ENCODE data around the gene CDCA4.
"Not testable (repeated sequence)": the region's sequence is repeated elsewhere in the genome, so short reads cannot be mapped to it uniquely, and the experiment has no call there.

CDCA4 gene

DNA sequence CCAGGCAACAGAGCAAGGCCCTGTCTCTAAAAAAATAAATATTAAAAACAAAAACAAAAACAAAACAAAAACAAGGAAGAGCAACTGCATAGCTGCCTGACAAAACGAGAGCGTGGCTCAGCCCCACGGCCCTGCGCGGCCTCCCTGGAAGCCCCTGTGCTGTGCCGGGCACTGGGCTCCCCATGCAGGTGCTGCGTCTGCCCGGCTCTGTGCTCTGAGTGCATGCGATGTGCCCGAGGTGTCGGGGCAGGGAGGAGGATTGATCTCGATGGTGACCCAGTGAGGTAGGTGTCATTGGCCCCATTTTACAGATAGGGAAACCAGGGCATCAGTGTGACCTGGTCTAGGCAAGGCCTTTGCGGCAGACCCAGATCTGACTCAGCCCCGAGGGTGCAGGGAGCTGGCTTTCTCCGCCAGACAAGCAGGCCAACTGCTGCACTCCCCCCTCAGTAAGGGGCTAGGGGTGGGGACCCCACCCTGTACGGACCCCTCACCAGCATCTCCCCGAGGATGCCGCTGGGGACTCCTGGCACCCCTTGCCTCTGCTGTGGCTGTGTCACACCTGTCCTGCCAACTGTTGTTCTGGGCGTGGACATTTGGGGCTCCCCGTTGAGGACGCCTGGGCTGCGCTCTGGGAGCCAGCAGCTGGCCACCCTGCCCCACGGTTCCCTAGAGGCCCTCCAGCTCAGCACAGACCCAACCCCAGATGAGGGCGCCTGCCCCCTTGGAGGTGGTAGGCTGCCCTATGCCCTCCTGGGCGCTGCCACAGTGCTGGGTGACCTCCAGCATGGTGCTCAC, 29.1 kb upstream of the CDCA4 start:
- Mint-ChIP-seq H3K36me3 (peaks cover 5% of the 10 kb centered on the region), H3K27me3 (no peaks in the 10 kb centered on the region), H3K4me3 (no peak overlapping the region)

GRCh38 chr14:105047283-105048016, 26.6 kb upstream of the CDCA4 start:
- Mint-ChIP-seq H3K9me3 (ENCODE audit: low read depth) (no peaks in the 10 kb centered on the region), H3K4me1 (ENCODE audit: low read depth) (peaks cover 11% of the 10 kb centered on the region), H3K4me3 (no peak overlapping the region), H3K27me3 (no peaks in the 10 kb centered on the region), H3K36me3 (no peaks in the 10 kb centered on the region), H3K27ac (no peak overlapping the region)

More for the DNA sequence above, 29.1 kb upstream of the CDCA4 start:
- peaks cover 13% of the 10 kb centered on the region for H3K4me1 Mint-ChIP-seq (ENCODE audit: low read depth)
- H3K9me3 Mint-ChIP-seq (ENCODE audit: low read depth), result no peaks in the 10 kb centered on the region
- H3K27ac Mint-ChIP-seq, result no peak overlapping the region

- peaks cover 11% of the 10 kb centered on the region for H3K4me1 Mint-ChIP-seq (ENCODE audit: low read depth)
- H3K4me3 Mint-ChIP-seq, result no peak overlapping the region
- no peaks in the 10 kb centered on the region for H3K27me3 Mint-ChIP-seq
- H3K27ac Mint-ChIP-seq, result no peak overlapping the region
- H3K9me3 Mint-ChIP-seq (ENCODE audit: low read depth), result no peaks in the 10 kb centered on the region
- no peaks in the 10 kb centered on the region for H3K36me3 Mint-ChIP-seq
Observed at GRCh38 chr14:105046891-105047282, 26.0 kb upstream of the CDCA4 start.

- no peak overlapping the region for H3K27ac Mint-ChIP-seq
- no peaks in the 10 kb centered on the region for H3K9me3 Mint-ChIP-seq (ENCODE audit: low read depth)
- H3K4me1 Mint-ChIP-seq (ENCODE audit: low read depth), result peaks cover 9% of the 10 kb centered on the region
- H3K36me3 Mint-ChIP-seq, result no peaks in the 10 kb centered on the region
- H3K4me3 Mint-ChIP-seq, result peak overlapping the region; percentile 4
- H3K27me3 Mint-ChIP-seq, result no peaks in the 10 kb centered on the region
Observed at GRCh38 chr14:105045710-105046326, 24.9 kb upstream of the CDCA4 start.

DNA sequence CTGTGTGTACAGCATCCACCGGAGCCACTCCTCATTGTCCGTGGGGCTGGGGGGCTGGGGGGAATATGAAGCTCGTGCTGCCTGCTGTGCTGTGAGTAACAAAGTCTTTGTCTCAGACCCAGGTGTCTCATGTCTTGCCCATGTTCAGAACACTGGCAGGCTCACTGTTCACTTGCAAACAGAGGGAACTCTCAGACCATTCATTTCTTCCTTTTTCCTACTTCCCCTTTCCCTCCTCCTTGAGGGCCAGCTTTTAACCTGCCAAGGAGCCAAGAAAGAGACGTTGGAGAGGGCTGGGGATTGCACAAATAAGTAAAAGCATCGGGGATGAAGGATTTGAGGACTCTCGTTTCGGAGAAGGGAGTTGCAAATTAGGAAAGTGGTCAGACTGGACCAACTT, 22.8 kb upstream of the CDCA4 start:
- Mint-ChIP-seq H3K9me3 (ENCODE audit: low read depth) (no peaks in the 10 kb centered on the region), H3K4me3 (no peak overlapping the region), H3K4me1 (ENCODE audit: low read depth) (peaks cover 9% of the 10 kb centered on the region), H3K36me3 (no peaks in the 10 kb centered on the region), H3K27ac (no peak overlapping the region), H3K27me3 (no peaks in the 10 kb centered on the region)

- Mint-ChIP-seq H3K27me3 (no peaks in the 10 kb centered on the region), H3K27ac (no peak overlapping the region), H3K4me1 (ENCODE audit: low read depth) (peaks cover 9% of the 10 kb centered on the region), H3K4me3 (no peak overlapping the region), H3K9me3 (ENCODE audit: low read depth) (no peaks in the 10 kb centered on the region), H3K36me3 (no peaks in the 10 kb centered on the region)
Observed at GRCh38 chr14:105042813-105043212, 21.9 kb upstream of the CDCA4 start.

DNA sequence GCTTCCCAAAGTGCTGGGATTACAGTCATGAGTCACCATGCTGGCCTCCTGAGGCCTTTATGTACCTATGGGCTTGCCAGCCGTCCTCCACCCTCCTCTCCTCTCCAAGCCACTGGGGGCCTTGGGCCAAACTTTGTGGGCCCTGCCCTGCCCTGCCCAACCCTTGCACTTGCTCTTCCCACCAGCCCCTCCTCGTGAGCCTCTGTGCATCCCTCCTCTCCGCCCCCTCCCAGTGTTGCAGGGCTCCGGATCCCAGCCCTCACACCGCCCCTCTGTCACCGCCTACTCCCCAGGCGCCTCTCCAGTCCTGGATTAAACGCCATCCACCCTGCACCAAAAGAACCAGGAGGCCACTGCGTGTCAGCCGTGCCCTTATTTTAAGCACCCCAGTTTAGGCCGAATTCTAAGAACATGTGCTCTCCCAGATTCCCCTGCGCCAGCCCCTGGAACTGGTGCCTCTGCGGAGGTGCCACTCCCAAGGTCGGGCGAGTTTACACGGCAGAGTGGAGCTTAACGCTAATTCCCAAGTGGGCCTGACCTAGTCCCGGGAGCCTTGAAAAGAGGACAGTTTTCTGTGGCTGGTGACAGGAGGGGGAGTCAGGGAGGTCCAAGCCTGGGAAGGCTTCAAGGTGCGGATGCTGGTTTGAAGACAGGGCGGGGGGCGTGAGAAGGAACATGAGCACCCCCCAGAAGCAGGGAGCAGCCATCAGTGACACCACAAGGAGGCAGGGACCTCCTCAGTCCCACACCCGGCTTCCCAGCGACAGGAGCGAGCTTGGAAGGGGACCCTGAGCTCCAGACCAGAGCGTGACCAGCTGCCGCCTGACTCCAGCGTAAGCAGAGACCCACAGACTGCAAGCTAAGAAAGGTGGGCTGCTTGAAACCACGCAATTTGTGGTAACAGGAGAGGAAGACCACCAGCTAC, 21.2 kb upstream of the CDCA4 start:
- no peak overlapping the region for H3K4me3 Mint-ChIP-seq
- H3K36me3 Mint-ChIP-seq, result no peaks in the 10 kb centered on the region
- H3K27ac Mint-ChIP-seq, result no peak overlapping the region
- H3K4me1 Mint-ChIP-seq (ENCODE audit: low read depth), result peaks cover 9% of the 10 kb centered on the region
- no peaks in the 10 kb centered on the region for H3K27me3 Mint-ChIP-seq
- no peaks in the 10 kb centered on the region for H3K9me3 Mint-ChIP-seq (ENCODE audit: low read depth)

DNA sequence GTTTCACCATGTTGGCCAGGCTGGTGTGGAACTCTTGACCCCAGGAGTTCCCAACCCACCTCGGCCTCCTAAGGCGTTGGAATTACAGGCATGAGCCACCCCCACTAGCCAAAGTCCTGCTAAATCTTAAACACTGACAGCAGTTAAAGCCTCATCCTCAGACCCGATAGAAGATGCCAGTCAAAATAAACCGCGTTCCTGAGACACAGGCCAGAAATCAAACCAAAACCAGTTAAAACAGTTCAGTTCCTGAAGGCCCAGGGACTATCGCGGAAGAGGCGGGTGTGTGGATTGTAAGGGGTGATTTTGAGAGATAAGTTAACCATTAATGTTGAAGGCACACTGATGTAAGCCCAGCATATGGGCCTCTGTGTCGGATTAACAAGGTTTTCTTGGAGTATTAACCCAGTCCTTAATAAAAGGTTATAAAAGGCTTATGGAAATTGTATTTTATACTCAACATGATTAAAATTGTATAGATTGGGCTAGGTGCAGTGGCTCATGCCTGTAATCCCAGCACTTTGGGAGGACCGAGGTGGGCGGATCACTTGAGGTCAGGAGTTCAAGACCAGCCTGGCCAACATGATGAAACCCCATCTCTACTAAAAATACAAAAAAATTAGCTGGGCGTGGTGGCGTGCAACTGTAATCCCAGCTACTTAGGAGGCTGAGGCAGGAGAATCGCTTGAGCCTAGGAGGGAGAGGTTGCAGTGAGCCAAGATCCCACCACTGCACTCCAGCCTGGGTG, 18.7 kb upstream of the CDCA4 start:
- no peaks in the 10 kb centered on the region for H3K36me3 Mint-ChIP-seq
- H3K4me3 Mint-ChIP-seq, result no peak overlapping the region
- H3K9me3 Mint-ChIP-seq (ENCODE audit: low read depth), result no peaks in the 10 kb centered on the region
- no peaks in the 10 kb centered on the region for H3K27me3 Mint-ChIP-seq
- no peak overlapping the region for H3K27ac Mint-ChIP-seq
- H3K4me1 Mint-ChIP-seq (ENCODE audit: low read depth), result peaks cover under 1% of the 10 kb centered on the region

- not testable (repeated sequence) for H3K27me3 Mint-ChIP-seq; H3K27ac Mint-ChIP-seq; H3K9me3 Mint-ChIP-seq (ENCODE audit: low read depth); H3K4me3 Mint-ChIP-seq; H3K36me3 Mint-ChIP-seq
- peaks cover 18% of the 10 kb centered on the region for H3K4me1 Mint-ChIP-seq (ENCODE audit: low read depth)
Observed at GRCh38 chr14:105035616-105036015, 14.7 kb upstream of the CDCA4 start.

DNA sequence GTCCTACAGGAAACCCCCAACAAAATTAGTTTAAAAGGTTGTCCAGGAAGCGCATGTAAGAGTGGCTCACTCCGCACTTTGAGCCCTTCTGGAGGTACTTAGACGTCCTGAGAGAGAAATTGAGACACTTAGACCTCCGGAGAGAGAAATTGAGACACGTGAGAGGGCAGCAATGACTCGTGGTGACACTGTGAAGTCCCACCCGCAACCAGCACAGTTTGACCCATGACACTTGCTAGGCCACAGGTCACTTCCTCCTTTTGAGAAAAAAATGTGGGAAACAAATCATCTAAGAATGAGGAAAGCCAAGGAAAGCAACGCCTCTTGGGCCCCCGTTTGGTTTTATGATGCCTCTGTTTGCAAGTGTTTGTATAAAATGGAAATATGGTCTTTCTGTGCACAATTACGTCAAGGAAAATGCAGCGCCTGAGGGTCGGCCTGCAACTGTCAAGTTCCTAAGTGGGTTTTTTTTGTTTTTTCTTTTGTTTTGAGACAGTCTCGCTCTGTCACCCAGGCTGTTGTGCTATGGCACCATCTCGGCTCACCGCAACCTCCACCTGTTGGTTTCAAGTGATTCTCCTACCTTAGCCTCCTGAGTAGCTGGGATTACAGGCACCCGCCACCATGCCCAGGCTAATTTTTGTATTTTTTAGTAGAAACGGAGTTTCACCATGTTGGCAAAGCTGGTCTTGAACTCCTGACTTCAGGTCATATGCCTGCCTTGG, 13.6 kb upstream of the CDCA4 start:
- Mint-ChIP-seq H3K36me3 (peaks cover 3% of the 10 kb centered on the region), H3K4me3 (peak overlapping the region; percentile 93)

GRCh38 chr14:105033412-105033900, 12.6 kb upstream of the CDCA4 start:
- Mint-ChIP-seq H3K4me1 (ENCODE audit: low read depth) (peaks cover 18% of the 10 kb centered on the region), H3K4me3 (peak overlapping the region; percentile 93), H3K27ac (peak overlapping the region; percentile 93)
- not testable (repeated sequence) for H3K9me3 Mint-ChIP-seq (ENCODE audit: low read depth); H3K27me3 Mint-ChIP-seq; H3K36me3 Mint-ChIP-seq

More for the DNA sequence above, 13.6 kb upstream of the CDCA4 start:
- H3K4me1 Mint-ChIP-seq (ENCODE audit: low read depth), result peaks cover 18% of the 10 kb centered on the region
- H3K27ac Mint-ChIP-seq, result no peak overlapping the region
- H3K9me3 Mint-ChIP-seq (ENCODE audit: low read depth), result no peaks in the 10 kb centered on the region
- no peaks in the 10 kb centered on the region for H3K27me3 Mint-ChIP-seq

- peak overlapping the region; percentile 93 for H3K4me3 Mint-ChIP-seq
- not testable (repeated sequence) for H3K9me3 Mint-ChIP-seq (ENCODE audit: low read depth); H3K27me3 Mint-ChIP-seq; H3K27ac Mint-ChIP-seq; H3K36me3 Mint-ChIP-seq
- peaks cover 20% of the 10 kb centered on the region for H3K4me1 Mint-ChIP-seq (ENCODE audit: low read depth)
Observed at GRCh38 chr14:105032451-105032901, 11.6 kb upstream of the CDCA4 start.

GRCh38 chr14:105030836-105031396, 10.0 kb upstream of the CDCA4 start:
- H3K27me3 Mint-ChIP-seq, result no peaks in the 10 kb centered on the region
- H3K9me3 Mint-ChIP-seq (ENCODE audit: low read depth), result no peaks in the 10 kb centered on the region
- no peak overlapping the region for H3K27ac Mint-ChIP-seq
- no peak overlapping the region for H3K4me3 Mint-ChIP-seq
- H3K4me1 Mint-ChIP-seq (ENCODE audit: low read depth), result peaks cover 28% of the 10 kb centered on the region
- peaks cover 4% of the 10 kb centered on the region for H3K36me3 Mint-ChIP-seq
